Endothelial cell (in vitro differentiated cells): ENCODE data around the gene BIRC7. TPM values are rescaled to one million over a fixed set of nuclear protein-coding genes. Genes with fewer than 3 reads are reported as not detected.

Experiments used
- DNase-seq: peaks from one replicate; pipeline ENCODE4 v3.0.0; 2021; ENCODE audit warnings: low spot score
- H3K27ac Mint-ChIP-seq: one replicate; pipeline ENCODE4 v1.8.0; 2021; ENCODE audit warnings: mixed read lengths, inconsistent platforms; ENCODE audit not compliant: unreplicated experiment
- H3K27me3 Mint-ChIP-seq: one replicate; pipeline ENCODE4 v1.8.0; 2021; ENCODE audit warnings: mild to moderate bottlenecking, moderate library complexity, mixed read lengths, inconsistent platforms; ENCODE audit not compliant: unreplicated experiment
- H3K36me3 Mint-ChIP-seq: one replicate; pipeline ENCODE4 v1.8.0; 2021; ENCODE audit warnings: mild to moderate bottlenecking, low read depth, mixed read lengths, inconsistent platforms; ENCODE audit not compliant: unreplicated experiment
- H3K4me1 Mint-ChIP-seq: one replicate; pipeline ENCODE4 v1.8.0; 2021; ENCODE audit warnings: mild to moderate bottlenecking, mixed read lengths, inconsistent platforms; ENCODE audit not compliant: unreplicated experiment
- H3K4me3 Mint-ChIP-seq: one replicate; pipeline ENCODE4 v1.8.0; 2021; ENCODE audit warnings: mild to moderate bottlenecking, mixed read lengths, inconsistent platforms; ENCODE audit not compliant: unreplicated experiment
- H3K9me3 Mint-ChIP-seq: one replicate; pipeline ENCODE4 v1.8.0; 2021; ENCODE audit warnings: mixed read lengths, inconsistent platforms; ENCODE audit not compliant: unreplicated experiment
- total RNA-seq: library from RNA; stranded (reverse); fragmentation: NEBNext Ultra II Directional; extraction: Animal tissue kit (Norgen Biotek cat#: 25700); gene quantifications from one replicate; pipeline ENCODE4 v1.2.1, GENCODE V29; 2021; ENCODE audit not compliant: unreplicated experiment
- TF ChIP-seq, protein P1 (sequence below): fragments of 200-600 bp; sonication (generic); IDR thresholded peaks from one replicate; pipeline ENCODE4 v1.5.0; 2021; ENCODE audit warnings: antibody characterized with exemption; ENCODE audit not compliant: unreplicated experiment

BIRC7 gene
- total RNA-seq, 1 donor from 2014 or later, result not detected

DNA sequence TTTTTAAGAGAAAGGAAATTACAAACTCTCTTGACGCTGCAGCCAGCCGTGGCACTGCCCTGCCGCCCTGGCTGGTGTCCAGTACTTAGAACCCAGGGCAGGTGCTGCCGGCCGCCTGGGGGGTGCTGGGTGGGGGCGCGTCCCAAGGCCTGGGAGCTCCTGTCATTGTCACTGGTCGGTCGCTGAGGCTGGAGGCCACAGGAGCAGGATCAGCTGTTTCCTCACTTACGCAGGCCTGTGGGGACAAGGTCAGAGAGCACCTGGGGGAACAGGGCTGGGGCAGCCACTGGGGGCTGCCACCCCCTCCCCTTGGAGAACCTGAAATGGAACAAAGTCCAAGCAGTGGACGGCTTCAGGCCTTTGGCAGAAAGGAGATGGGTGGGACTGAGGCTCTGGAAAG, 5.6 kb downstream of the BIRC7 start:
- TF ChIP-seq, protein P1, sequence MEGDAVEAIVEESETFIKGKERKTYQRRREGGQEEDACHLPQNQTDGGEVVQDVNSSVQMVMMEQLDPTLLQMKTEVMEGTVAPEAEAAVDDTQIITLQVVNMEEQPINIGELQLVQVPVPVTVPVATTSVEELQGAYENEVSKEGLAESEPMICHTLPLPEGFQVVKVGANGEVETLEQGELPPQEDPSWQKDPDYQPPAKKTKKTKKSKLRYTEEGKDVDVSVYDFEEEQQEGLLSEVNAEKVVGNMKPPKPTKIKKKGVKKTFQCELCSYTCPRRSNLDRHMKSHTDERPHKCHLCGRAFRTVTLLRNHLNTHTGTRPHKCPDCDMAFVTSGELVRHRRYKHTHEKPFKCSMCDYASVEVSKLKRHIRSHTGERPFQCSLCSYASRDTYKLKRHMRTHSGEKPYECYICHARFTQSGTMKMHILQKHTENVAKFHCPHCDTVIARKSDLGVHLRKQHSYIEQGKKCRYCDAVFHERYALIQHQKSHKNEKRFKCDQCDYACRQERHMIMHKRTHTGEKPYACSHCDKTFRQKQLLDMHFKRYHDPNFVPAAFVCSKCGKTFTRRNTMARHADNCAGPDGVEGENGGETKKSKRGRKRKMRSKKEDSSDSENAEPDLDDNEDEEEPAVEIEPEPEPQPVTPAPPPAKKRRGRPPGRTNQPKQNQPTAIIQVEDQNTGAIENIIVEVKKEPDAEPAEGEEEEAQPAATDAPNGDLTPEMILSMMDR, result no peak
- Mint-ChIP-seq H3K27ac (no peak overlapping the region), H3K4me1 (no peaks in the 10 kb centered on the region), H3K4me3 (no peak overlapping the region), H3K9me3 (no peaks in the 10 kb centered on the region), H3K27me3 (peaks cover 6% of the 10 kb centered on the region), H3K36me3 (no peaks in the 10 kb centered on the region)
- DNase-seq, result no peak

DNA sequence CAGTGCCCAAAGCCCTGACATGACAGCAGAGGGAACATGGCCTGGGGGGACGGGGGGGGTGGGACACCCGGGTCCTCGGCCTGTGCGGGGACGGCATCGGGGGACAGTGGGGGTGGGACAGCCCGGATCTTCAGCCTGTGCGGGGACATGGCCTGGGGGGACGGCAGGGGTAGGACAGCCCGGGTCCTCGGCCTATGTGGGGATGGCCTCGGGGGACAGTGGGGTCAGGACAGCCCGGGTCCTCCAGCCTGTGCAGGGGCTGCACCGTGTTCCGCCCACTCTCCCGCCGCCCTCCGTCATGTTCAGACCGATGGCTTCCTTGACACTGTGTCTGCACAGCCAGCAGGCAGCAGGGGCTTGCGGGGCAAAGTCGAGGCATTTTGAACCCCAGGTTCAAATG, 7.0 kb downstream of the BIRC7 start:
- TF ChIP-seq, protein P1, result no peak
- Mint-ChIP-seq H3K4me3 (no peak overlapping the region), H3K27ac (no peak overlapping the region), H3K4me1 (no peaks in the 10 kb centered on the region), H3K9me3 (no peaks in the 10 kb centered on the region), H3K36me3 (no peaks in the 10 kb centered on the region), H3K27me3 (peaks cover 6% of the 10 kb centered on the region)
- DNase-seq, result no peak

DNA sequence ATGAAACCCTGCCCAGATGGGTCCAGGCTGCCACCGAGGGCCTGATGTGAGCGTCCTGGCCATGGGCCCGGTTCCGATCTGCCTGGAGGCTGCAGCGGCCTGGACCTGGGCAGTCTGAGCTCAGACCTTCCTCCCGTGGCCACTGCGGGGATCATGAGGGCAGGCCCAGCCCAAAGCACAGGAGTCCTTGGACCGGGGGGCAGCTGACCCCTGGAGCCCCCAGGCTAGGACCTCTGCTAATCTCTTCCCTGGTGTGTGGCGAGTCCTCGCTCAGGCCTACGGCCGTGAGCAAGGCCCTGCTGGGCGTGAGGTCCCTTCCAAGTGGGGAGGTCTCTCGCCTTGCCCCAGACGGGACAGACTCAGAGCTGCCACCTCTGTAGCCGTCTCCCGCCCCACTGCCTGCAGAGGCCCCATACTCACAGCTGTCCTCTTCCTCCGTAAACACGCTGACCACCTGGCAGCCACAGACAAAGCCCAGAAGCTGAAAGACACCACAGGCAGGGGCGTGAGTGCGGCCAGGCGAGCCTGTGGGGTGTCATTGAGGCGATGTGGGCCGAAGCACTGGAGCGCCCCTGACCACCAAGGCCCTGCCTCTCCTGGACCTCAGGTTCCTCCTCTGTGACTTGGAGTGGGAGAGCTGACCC, 8.0 kb downstream of the BIRC7 start:
- no peak overlapping the region for H3K4me3 Mint-ChIP-seq
- DNase-seq, result no peak
- H3K27ac Mint-ChIP-seq, result no peak overlapping the region
- H3K9me3 Mint-ChIP-seq, result no peaks in the 10 kb centered on the region
- H3K36me3 Mint-ChIP-seq, result no peaks in the 10 kb centered on the region
- H3K27me3 Mint-ChIP-seq, result peaks cover 8% of the 10 kb centered on the region
- TF ChIP-seq, protein P1, result no peak
- no peaks in the 10 kb centered on the region for H3K4me1 Mint-ChIP-seq

DNA sequence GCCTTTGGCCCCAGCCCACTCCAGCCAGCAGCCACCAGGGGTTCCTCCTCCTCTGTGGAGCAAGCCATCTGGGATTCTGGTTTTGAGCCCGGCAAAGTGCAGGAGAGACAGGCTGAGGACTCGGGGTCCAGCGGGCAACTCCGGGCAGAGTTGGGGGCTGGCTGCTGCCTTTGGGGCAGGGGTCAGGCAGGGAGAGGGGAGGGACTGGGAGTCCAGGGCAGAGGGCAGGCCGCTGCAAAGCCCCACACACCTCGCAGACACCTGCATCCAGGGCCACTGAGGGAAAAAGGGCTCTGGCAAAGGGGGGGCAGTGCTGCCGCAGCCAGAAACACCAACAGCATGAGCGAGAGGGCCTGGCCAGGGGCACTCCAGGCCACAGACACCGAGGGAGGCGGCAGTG, 8.8 kb downstream of the BIRC7 start:
- no peak overlapping the region for H3K27ac Mint-ChIP-seq
- TF ChIP-seq, protein P1, result no peak
- no peaks in the 10 kb centered on the region for H3K4me1 Mint-ChIP-seq
- no peak for DNase-seq
- peaks cover 13% of the 10 kb centered on the region for H3K27me3 Mint-ChIP-seq
- no peaks in the 10 kb centered on the region for H3K36me3 Mint-ChIP-seq
- no peaks in the 10 kb centered on the region for H3K9me3 Mint-ChIP-seq
- H3K4me3 Mint-ChIP-seq, result no peak overlapping the region

DNA sequence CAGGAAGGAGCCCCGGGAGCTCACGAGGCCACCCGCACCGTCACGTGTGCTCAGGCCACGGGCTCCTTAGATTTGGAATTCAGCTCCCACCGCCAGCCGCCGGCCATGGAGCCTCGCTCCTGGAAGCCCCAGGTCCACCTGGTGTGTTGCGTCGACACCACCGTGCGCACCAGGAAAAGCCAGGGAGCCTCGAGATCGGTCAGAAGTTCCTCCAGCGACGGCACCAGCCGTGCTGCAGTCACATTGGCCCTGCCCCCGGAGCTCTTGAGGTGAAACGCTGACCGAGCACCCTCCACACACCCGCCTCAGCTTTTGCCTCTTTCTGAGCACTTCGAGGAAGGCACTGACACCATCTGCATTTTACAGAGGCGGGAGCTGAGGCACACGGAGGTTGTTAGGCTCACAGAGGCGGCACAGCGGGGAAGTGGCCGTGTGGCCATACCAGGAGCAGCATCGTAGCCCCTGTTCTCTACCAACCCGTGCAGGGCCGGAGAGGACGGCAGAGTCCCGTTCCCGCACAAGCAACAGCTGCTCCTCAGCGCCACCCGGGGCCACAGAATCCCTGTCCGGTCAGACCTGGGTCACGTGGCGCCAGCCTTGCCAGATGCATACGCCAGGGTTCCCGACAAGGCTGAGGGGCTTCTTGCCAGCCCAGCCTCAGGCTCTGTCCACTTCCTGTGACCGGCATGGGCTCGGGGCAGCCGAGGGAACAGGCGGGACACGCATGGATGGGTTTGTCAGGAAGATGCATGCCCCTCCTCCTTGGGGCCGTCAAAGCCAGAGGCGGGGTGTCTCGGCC, 11.0 kb downstream of the BIRC7 start:
- Mint-ChIP-seq H3K9me3 (no peaks in the 10 kb centered on the region), H3K27me3 (peaks cover 14% of the 10 kb centered on the region), H3K36me3 (no peaks in the 10 kb centered on the region), H3K4me1 (no peaks in the 10 kb centered on the region), H3K4me3 (no peak overlapping the region), H3K27ac (no peak overlapping the region)
- peak; percentile 41 for DNase-seq
- TF ChIP-seq, protein P1, result no peak
